HG02588 (cell line): Measurements from ENCODE around the gene PTPRM.

Experiments
- ATAC-seq: cut with Tn5 transposase; IDR thresholded peaks from one replicate; pipeline ENCODE4 v1.9.1; 2021; ENCODE audit warnings: mild to moderate bottlenecking, moderate library complexity; ENCODE audit not compliant: unreplicated experiment

PTPRM gene

GRCh38 chr18:8069708-8070107 lies 502.6 kb downstream of the PTPRM start:
- ATAC-seq, result no peak

- no peak for ATAC-seq
Observed at GRCh38 chr18:8073167-8073566, 506.1 kb downstream of the PTPRM start.

- ATAC-seq, result no peak
Observed at GRCh38 chr18:8080092-8080491, 513.0 kb downstream of the PTPRM start.

- no peak for ATAC-seq
Observed at GRCh38 chr18:8081267-8081666, 514.2 kb downstream of the PTPRM start.

- ATAC-seq, result no peak
Observed at GRCh38 chr18:8081872-8082553, 514.9 kb downstream of the PTPRM start.

- no peak for ATAC-seq
Observed at GRCh38 chr18:8084160-8084559, 517.0 kb downstream of the PTPRM start.

- ATAC-seq, result no peak
Observed at GRCh38 chr18:8088626-8089025, 521.5 kb downstream of the PTPRM start.

- no peak for ATAC-seq
Observed at GRCh38 chr18:8091035-8091434, 523.9 kb downstream of the PTPRM start.

GRCh38 chr18:8095947-8096570 lies 528.9 kb downstream of the PTPRM start:
- ATAC-seq, result no peak

GRCh38 chr18:8097399-8097798 lies 530.3 kb downstream of the PTPRM start:
- ATAC-seq, result no peak

GRCh38 chr18:8097927-8098326 lies 530.8 kb downstream of the PTPRM start:
- no peak for ATAC-seq

- ATAC-seq, result no peak
Observed at GRCh38 chr18:8106603-8107002, 539.5 kb downstream of the PTPRM start.

GRCh38 chr18:8107426-8107825 lies 540.3 kb downstream of the PTPRM start:
- ATAC-seq, result no peak

GRCh38 chr18:8114480-8114879 lies 547.4 kb downstream of the PTPRM start:
- no peak for ATAC-seq

- no peak for ATAC-seq
Observed at GRCh38 chr18:8116341-8117005, 549.4 kb downstream of the PTPRM start.

GRCh38 chr18:8117006-8117371 lies 549.9 kb downstream of the PTPRM start:
- ATAC-seq, result no peak

- ATAC-seq, result no peak
Observed at GRCh38 chr18:8121101-8121500, 554.0 kb downstream of the PTPRM start.

- no peak for ATAC-seq
Observed at GRCh38 chr18:8121942-8122480, 554.9 kb downstream of the PTPRM start.

- no peak for ATAC-seq
Observed at GRCh38 chr18:8124232-8125146, 557.4 kb downstream of the PTPRM start.

- no peak for ATAC-seq
Observed at GRCh38 chr18:8130096-8130495, 563.0 kb downstream of the PTPRM start.

- ATAC-seq, result no peak
Observed at GRCh38 chr18:8133032-8133431, 565.9 kb downstream of the PTPRM start.
